HG02571 (cell line): ENCODE measurements around the gene PTPRT.

Experiments used
- ATAC-seq: cut with Tn5 transposase; IDR thresholded peaks from one replicate; pipeline ENCODE4 v1.9.1; 2021; ENCODE audit warnings: mild to moderate bottlenecking, moderate library complexity; ENCODE audit not compliant: unreplicated experiment

PTPRT gene

DNA sequence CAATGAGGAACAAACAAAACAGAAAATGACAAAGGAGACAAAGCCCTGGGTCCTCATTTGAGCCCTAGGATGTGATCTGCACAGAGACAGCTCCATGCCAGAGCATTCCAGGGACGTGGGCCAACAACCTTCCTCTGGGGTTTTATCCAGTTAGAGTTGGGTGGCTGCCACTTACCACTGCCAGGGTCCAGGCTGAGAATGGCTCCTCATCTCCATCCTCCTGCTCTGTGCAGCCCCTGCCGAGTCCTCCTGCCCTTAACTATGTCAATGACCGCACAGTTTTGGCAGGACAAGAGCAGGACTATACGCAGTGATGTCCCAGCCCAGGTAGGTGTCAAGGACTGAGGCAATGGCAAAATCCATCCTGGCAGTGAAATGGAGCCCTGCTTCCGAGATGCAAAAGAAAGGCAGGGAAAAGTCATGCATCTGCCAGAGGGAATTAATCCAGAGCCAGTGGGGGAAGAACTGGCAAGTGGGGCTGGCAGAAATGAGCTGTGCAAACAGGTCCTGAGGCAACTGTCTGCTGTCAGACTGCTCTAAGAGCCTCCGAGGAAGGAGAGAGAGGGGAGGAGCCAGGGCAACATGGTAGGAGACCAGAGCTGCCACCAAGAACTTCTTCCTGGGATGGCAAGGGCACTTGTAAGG, 449.4 kb downstream of the PTPRT start:
- ATAC-seq, result no peak

DNA sequence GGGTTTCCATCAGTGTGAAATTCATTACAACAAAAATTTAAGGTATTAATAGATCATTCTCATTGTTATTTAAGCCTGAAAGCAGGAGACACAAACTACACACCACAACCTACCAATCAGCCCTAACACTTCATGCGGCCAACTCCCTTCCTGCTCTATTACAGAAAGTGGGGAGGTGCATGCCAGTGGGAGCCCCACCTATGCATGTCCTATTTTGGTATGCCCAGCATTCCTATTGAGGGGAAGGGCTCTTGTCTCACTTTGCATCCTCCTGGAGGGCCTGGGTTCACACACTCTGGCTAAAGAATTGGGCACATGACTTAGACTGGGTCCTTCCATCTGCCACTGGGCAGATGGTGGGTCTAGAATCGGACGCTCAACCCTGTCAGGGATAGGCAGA, 450.0 kb downstream of the PTPRT start:
- ATAC-seq, result no peak

DNA sequence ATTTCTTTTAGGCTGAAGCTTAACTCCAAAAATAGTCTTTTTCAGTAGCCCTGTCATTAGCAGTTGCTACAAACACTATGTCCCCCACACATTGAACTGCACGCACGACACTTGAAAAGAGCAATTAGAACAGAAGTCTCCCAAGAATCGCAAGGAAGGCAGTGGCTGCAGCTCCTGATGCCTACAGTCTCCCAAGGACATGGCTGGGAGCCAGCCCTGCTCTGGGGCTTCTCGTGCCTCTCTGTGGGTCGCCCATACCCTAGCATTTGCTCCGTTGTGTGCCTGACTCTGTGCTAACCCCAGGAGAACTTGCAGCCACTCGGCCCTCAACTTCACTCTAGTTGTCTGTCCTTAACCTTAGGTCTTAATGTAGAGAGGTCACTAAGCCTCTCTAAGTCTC, 454.2 kb downstream of the PTPRT start:
- no peak for ATAC-seq

DNA sequence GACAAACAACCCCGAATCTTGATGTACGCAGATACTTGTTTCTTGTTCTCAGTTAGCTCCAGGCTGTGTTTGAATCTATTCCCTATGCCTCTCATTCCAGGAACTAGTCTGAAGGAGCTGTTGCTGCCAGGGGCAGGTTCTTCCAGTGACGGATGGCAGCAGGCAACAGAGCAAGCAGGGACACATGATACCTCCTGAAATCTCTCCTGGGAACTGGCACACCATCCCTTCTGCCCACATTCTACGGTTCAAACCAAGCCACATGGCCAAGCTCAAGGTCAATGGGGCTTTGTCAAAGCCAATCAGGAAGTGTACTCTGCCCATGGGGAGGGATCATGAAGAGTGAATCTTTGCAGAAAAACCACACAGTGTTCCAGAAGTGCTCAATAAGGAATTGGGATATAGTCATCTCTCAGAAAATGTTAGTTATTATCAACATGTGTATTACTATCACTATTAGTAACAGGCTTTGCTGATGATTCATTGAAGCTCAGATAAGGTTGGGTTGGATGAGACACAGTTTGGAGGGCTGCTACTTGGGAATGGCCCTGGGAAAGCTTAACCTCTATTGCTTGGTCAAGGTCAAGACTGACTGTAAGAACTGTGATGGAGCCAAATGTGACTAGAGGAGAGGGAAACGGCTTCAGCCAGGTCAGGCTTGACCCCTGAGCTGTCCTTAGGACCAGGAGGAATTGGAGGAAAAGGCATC, 454.9 kb downstream of the PTPRT start:
- no peak for ATAC-seq

DNA sequence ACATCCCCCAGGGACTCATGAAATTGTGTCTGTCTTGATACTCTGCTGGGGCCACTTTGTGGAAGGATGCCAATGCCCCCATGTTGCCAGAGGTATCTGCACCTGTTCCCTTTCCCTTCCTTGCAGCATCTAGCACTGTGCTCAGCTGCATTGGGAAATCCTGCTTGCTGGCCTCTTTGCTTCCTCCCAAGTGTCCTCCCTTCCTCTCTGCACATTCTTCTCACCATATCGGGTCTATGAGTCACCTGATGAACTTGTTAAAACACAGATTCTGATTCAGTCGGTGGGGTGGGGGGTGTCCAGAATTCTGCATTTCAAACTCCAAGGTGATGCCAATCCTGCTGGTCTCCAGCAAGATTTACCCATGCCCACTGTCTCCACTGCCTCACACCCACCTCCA, 467.8 kb downstream of the PTPRT start:
- no peak for ATAC-seq

DNA sequence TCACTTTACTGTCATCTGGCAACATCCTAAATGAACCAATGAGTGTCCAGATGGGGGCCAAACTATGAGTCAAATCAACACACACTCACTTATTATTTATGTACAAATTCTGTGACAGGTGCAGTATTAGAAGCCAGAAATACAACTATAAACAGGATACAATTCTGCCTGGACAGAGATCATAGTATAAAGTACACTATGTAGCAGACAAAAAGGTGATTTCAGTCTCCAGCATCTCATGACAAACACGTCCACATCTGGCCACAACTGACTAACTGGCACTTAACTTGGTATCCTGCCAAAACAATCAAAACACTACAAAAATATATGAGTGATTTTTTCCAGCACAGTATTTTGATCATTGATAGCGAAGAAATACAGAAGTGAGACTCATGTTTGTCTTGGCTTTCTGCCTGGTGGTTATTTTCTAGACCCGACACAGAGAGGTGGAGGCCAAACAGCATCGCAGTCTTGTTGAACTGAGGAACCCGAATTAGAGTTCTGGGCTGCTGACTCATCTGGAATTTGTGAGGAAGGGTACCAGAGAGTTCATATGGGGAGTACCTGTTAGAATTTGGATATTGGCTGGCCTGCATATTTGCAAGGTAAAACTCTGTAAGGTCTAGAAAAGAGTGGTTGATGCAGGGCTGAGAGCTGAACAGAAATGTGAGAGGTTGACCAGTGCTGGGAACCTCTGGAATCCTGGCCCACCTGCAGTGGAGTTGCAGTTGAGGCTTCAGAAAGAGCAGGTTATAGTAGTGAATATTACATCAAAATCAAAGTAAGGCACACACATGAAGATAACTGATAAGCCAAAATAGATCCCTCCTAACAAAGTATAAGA, 475.2 kb downstream of the PTPRT start:
- ATAC-seq, result no peak

DNA sequence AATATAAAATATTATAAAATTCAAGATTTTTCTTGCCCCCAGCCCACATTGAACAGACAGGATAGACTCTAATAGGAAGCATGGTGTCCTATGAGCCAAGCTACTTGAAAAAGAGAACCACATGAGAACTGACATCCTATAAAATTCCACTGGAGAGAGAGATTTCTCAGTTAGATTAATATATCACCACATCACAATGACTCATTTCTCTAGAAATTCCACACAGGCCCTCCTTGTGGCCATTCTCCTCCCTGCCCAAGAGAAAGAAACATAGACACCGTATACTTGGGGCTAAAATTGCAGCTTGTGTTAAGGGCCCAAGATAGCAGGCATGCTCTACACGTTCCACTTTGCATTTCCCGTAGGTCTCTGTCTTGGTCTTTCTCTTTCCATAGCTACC, 481.4 kb downstream of the PTPRT start:
- ATAC-seq, result no peak

DNA sequence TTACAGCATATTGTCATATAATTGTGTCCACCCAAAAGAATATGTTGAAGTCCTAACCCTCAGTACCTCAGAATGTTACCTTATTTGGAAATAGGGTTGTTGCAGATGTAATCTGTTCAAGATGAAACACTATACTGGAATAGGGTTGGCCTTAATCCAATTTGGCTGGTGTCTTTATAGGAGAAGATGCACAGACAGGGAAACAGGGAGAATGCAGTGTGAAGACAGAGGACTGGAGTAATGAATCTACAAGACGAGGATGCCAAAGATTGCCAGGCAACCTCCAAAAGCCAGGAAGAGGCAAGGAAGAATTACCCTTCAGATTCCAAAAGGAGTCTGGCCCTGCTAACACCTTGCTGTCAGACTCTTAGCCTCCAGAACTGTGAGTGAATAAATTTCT, 482.9 kb downstream of the PTPRT start:
- ATAC-seq, result no peak

DNA sequence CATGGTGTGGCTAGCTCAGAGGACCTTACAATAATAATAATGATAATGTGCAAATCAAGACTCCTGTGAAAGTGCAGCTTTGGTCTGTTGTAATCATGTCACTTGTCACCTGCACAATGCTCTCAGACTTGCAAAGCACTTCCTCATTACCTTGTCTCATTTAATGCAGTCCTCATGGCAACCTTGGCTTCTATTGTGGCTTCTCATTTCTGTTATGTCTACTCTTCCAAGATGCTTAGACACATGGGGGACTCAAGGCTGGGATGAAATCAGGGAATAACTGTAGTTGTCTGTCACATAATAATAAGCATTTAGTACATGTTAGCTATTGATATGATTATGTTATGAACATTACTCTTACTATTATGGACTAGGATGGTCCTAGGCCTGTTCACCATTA, 484.2 kb downstream of the PTPRT start:
- ATAC-seq, result no peak

DNA sequence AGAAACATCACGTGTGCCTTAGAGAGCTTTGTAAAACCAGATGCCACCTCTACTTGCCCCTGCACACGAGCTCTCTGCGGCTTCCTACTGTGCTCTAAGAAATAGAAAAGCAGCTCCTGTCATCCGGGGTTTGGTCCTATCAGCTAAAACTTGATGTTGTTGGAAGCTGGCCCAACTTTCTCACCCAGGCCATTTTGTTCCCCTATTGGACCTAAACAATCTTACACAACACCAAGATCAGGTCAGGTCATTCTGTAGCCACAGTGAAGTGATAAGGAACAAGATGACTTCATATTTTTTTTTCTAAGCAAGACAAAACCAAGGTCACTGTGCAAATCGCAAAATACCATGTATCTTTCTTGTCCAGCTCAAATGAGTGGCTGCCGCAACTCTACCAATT, 486.0 kb downstream of the PTPRT start:
- no peak for ATAC-seq

DNA sequence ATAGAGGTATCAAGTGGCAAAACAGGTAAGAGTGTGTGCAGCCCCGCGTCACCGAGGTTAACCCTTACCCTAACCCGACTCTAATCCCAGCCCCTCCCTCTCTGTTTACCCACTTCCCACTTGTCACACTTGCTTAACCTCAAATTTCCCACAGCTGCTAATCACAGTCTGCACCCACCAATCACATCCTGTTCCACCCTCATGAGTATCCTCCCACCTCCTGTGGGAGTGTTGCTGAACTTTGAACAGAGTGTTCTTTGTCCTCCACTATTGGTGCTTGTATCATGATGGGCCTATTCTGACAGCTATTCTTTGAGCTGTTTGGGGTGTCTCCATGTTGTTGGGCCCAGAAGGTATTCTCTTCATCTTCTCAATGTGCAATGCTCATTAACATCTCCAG, 487.8 kb downstream of the PTPRT start:
- ATAC-seq, result no peak

DNA sequence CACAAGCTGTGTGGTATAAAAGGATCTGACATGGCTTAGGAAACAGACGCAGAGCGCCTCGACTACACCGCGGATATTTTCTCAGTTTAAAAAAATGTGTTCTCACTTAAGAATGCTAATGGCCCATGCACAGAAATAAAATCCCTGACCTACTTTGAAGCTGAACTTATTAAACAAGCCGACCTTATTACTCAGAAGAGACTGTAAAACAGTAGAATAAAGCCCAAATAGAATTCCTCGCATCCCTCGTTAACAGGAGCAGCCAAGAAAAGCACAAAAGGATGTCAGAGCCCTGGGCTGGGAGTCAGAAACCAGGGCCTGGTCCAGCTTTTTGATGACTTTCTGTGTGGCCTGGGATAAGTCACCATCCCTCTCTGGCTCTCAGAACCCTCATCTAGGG, 489.3 kb downstream of the PTPRT start:
- no peak for ATAC-seq

DNA sequence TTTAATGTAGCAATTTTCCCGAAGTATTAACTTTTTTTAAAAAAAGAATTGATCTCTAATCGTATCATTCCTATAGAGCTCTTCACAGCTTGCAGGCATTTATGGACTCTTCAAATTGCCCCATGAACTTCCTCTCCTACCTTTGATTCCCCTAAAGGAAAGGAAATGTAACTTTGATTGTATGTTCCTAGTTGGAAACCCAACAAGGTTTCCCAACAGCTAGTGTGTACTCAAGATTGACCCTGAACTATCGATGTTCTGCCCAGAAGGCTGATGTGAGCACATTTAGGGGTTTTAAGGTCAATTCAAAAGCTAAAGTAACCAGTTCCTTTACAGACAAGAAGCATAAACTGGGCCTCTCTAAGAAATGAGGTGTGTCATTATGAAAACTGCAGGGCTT, 491.7 kb downstream of the PTPRT start:
- ATAC-seq, result no peak

DNA sequence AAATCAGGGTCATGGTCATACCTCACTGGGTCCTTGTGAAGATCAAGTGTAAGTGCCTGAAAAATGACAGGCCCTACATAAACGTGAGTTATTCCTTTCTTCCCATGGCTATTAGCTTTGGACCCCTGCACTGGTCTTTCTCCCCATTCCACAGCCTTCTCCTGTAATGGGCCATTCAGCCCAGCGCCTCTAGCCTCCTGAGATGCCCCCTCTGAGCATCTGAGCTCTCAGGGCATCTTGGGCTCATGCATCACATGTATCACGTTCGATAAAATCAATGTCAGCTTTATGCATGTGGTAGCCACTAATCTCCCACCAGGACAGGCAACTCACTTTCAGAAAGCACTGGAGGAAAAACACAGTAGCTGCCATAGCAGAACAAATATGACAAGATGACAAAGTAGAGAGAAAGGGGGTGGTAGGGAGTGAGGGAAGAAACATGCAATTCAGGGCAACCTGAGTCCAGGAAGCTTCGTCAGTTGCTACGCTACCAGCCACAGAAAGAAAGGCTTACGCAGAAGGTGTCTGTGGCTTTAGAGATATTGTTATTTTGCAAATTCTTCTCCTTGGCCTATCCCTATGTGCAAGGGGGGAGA, 498.8 kb downstream of the PTPRT start:
- no peak for ATAC-seq

DNA sequence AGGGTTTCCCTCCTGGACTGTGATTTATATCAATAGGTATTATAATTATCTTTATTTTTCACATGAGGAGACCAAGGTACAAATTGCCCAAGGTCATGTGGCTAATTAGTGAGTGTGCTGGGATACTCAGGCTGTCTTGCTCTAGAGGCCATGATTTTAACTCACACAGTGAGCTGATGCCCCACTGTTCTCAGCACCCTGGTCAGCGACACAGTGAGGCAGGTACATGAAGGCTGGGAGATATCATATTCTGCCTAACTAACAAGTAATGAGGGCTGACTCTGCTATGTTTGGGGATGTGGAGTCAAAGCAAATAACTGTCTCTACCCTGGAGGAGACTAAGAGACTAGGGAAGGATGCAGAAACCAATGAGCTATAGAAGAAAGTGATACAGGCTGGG, 501.1 kb downstream of the PTPRT start:
- no peak for ATAC-seq

DNA sequence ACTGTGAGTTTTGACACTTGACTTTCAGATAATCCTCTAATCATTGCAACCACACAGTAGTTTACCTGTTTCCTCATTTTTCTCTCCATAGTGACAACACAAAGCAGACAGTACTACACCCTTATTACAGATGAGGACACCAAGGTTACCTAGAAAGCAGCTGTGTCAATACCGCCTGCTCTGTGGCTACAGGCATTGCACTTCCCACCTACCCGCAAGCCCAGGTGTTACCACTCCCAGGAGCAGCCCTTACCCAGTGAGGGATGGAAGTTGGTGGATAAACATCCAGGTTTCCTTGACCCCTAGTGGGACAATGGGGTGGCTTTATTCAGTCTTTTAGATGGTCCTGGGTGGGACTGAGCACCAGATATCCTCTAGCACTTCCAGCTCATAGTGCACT, 503.6 kb downstream of the PTPRT start:
- no peak for ATAC-seq

DNA sequence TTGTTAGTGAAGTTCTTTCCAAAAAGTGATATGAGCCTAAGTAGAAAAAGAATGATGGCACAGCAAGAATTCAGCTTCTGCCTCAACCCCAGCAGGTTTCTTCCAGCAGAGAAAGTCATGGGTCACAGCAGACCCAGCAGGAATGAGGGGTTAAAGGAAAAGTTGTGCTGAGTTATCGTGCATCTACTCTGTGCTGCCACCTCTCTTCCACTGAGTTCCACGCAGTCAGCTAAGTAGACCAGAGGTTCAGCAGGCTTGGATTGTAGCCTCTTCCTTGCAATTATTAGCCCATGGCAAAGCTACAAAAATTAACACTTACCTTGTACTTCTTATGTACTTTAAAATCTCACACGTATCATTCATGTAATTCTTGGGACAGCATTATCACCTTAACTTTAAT, 510.8 kb downstream of the PTPRT start:
- ATAC-seq, result no peak

DNA sequence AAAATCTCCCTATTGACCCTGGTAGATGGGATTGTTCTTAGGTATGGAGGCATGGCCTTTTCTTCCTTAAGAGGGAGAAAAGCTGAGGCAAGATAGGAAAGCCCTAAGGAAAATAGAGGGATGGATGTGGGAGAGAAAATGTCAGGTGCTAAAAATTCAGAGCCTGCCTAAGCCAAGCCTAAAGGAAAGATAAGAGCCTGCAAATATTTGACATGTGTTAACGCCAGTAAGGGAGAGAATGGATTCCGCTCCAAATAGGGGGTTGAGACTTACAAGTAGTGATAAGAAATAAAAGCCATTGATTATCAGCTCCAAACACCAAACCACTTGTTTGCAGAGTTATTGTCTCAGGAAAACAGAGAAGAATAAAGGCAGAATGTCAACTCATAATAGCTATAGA, 533.6 kb downstream of the PTPRT start:
- ATAC-seq, result no peak

DNA sequence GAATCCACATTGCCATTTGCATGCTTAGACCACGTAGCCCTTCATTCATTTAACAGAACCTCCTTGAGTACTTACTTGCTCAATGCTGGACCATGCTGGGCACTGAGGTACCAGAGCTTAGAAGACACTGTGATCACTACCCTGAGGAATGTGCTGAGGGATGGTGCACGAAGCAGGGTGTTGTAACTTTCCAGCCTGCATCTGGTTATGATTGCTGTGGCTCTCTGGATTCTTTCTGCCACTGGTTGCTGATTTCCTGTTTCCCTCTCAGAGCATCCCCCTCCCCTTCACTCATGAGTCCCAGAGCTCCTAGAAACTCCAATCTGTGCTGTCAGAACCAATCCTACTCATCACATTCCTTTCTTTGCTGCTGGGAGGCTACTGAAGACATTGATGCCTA, 537.4 kb downstream of the PTPRT start:
- no peak for ATAC-seq

DNA sequence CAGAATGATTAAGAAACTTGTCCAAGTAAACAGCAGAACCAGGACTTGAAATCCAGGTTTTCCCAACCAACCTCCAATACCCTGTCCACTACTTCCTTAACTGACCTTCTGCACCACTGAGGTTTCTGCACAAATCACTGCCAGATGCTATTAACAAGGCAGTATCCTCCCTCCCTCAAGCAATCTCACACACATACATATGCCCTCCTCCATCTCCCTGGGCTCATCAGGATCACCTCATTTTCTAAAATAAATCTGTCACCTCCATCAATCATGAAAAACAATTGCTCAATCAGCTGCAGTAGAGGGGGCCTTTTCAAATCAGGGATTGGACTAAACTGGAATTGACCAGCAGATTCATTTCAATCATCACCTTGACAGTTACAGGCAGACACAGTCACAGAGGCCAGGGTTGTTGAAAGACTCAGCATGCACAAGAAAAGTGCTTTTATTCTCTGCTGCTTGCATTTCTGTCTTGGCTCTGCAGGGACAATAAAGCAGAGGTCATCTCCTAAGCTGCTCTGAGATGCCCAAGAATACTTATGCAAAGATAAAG, 539.4 kb downstream of the PTPRT start:
- no peak for ATAC-seq

DNA sequence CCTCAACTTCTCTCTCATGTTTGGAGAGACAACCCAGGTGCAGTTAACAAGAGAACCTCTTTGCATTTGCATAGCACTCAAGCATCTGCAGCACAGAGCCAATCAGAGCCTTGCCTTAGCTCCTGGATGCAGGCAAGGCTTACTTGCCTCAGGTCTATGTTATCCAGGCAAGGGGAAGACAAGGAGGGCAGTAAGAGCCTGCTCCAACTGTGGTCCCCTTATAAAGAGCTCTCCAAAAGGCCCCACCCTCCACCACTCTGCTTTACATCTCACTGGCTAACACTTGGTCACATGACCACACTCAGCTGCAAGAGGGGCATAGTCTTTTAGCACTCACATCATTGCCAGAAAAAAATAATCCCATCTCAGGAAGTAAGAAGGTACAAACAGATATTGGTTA, 540.0 kb downstream of the PTPRT start:
- no peak for ATAC-seq
